ENCODE data around the gene HOXA4. TPM values are rescaled to one million over a fixed set of nuclear protein-coding genes. Genes with fewer than 3 reads are reported as not detected.

The HOXA4 gene
- polyA plus RNA-seq, 4 donors: 22.0 to 26.2 (median 23.3) TPM

Other genes starting within 250 kb of the HOXA4 start
- gene HOXA1, start 34.8 kb downstream of the HOXA4 start, polyA plus RNA-seq (ENCODE audit: insufficient read length in 4 of 4): 1 to 10 TPM; 2.6 to 4.0 (median 3.0) TPM
- 10 to 100 TPM; 10.1 to 15.1 (median 11.3) TPM for gene HOXA2, start 28.1 kb downstream of the HOXA4 start, polyA plus RNA-seq (ENCODE audit: insufficient read length in 4 of 4)
- 10 to 100 TPM; 76.3 to 92.8 (median 81.6) TPM for gene HOXA5, start 12.9 kb upstream of the HOXA4 start, polyA plus RNA-seq (ENCODE audit: insufficient read length in 4 of 4)
- gene HOXA6, start 17.0 kb upstream of the HOXA4 start, polyA plus RNA-seq (ENCODE audit: insufficient read length in 4 of 4): 10 to 100 TPM; 25.1 to 48.3 (median 35.4) TPM
- 10 to 100 TPM; 38.6 to 53.0 (median 46.3) TPM for gene HOXA3, start 21.8 kb upstream of the HOXA4 start, polyA plus RNA-seq (ENCODE audit: insufficient read length in 4 of 4)
- gene HOXA7, start 25.9 kb upstream of the HOXA4 start, polyA plus RNA-seq (ENCODE audit: insufficient read length in 4 of 4): 10 to 100 TPM; 11.4 to 31.9 (median 27.3) TPM
- 100 to 1,000 TPM in 2 of 4 donors, 10 to 100 TPM in 2; 54.9 to 111 (median 103) TPM for gene HOXA9, start 34.8 kb upstream of the HOXA4 start, polyA plus RNA-seq (ENCODE audit: insufficient read length in 4 of 4)
- 100 to 1,000 TPM; 103 to 161 (median 136) TPM for gene HOXA10, start 43.6 kb upstream of the HOXA4 start, polyA plus RNA-seq (ENCODE audit: insufficient read length in 4 of 4)
- gene HOXA11, start 54.5 kb upstream of the HOXA4 start, polyA plus RNA-seq (ENCODE audit: insufficient read length in 4 of 4): 10 to 100 TPM; 32.3 to 44.2 (median 40.7) TPM
- under 1 TPM in 1 of 4 donors, not detected in 3; 0.03 TPM for gene HOXA13, start 69.3 kb upstream of the HOXA4 start, polyA plus RNA-seq (ENCODE audit: insufficient read length in 4 of 4)
- under 1 TPM in 2 of 4 donors, not detected in 2; 0.07 to 0.08 TPM for gene EVX1, start 112.0 kb upstream of the HOXA4 start, polyA plus RNA-seq (ENCODE audit: insufficient read length in 4 of 4)